ENCODE results near the gene IZUMO2.

Gene IZUMO2

DNA sequence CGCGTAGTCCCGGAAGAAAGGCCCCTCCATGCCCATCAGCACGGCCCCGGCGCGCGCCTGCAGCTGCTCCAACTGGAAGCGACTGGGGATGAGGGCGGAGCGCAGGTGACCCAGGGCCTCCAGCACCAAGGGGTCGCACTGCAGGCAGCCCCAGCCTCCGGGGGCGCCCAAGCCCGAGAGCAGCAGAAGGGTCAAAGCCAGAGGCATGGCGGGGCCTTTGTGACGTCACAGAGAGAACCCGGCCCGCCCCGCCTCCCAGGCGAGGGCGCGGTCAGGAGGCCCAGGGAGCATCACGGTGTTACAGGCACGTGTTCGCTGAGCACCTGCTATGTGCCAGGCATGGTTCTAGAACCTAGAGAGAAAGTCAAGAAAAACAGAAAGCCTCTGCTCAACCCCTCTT is at the start of gene IZUMO2:
Gene IZUMO2, minus strand, starts transcription at position 294 of the 400 bp plus-strand sequence. Its CDS starts 87 bp downstream, at position 207.
- DNase-seq = no peak

- no peak for DNase-seq
These were observed 47.3 kb upstream of the IZUMO2 start for GRCh38 chr19:50210425-50210824.

DNA sequence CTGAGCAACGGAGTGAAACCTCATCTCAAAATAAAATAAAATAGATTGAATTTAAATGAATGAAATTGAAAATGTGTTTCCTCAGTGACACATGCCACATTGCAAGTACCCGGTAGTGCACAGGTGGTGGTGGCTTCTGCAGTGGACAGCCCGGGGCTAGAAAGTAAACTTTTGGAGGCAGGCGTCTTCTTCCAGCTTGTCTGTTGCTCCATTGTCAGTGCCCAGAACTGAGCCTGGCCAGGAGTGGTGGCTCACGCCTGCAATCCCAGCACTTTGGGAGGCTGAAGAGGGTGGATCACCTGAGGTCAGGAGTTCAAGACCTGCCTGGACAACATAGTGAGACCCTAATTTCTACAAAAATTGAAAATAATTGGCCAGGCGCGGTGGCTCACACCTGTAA is 46.0 kb upstream of the IZUMO2 start:
- no peak for DNase-seq

- no peak for DNase-seq
These were observed 44.6 kb upstream of the IZUMO2 start for GRCh38 chr19:50207730-50208129.

DNA sequence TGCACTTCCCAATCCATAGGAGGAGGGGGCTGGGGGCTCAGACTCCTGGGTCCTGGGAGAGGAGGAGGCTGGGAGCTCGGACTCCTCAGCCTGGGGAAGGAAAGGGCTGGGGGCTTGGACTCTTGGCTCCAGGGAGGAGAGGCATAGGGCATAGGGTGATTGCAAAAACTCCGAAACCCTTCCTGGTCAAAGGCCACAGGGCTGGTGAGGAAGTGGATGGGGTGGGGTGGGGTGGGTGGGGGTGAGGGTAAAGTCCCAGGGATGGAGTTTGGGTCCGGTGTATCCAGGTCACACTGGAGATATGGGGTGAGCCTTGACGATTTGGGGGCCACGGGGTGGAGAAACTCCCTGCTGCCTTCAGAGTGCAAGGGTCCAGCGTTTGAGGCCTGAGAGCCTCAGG is 43.1 kb upstream of the IZUMO2 start:
- no peak for DNase-seq

GRCh38 chr19:50205681-50206138 is 42.6 kb upstream of the IZUMO2 start:
- DNase-seq = no peak

GRCh38 chr19:50204811-50205675 is 42.0 kb upstream of the IZUMO2 start:
- no peak for DNase-seq

- DNase-seq = no peak
These were observed 41.0 kb upstream of the IZUMO2 start for GRCh38 chr19:50204081-50204428.

DNA sequence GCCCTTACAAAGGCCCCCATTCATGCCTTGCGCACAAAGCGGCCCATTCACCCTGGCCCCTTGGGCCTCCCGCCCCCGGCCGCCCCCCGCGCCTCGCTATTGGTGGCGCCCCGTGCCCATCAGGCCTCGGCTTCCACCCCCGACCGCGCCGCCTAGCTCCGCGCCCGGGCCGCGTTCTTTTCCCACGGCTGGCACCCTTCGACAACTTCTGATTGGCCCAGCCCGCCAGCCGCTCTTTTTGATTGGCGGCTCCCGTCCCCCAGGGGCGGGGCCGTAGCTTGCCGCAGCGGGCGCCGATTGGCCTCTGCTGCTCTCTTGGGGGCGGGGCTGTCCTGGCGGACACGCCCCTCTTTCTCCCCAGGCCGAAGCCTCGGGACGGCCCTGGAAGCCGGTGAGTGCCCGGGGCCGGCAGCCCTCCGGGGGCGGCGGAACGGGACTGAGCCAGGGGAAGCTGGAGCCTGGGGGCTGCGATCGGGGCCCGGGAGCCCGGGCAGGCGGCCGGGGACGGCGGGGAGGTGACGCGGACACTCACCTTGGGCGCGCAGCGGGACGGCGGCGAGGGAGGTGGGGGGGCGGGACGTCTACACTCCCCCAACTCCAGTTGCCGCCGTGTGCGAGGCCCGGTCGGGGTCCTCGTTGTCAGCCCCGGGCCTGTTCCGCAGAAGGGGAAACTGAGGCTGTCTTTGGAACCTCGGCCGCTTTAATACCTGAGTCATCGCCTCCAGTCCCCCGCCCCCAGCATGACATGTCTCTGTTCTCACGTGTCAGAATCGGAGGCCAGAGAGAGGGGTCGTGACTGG is 40.4 kb upstream of the IZUMO2 start, which contains the start of gene MYH14:
Gene MYH14, plus strand, starts transcription at position 342 of the 800 bp plus-strand sequence. CDS start 6,744 bp downstream, outside the sequence.
- no peak for DNase-seq

DNA sequence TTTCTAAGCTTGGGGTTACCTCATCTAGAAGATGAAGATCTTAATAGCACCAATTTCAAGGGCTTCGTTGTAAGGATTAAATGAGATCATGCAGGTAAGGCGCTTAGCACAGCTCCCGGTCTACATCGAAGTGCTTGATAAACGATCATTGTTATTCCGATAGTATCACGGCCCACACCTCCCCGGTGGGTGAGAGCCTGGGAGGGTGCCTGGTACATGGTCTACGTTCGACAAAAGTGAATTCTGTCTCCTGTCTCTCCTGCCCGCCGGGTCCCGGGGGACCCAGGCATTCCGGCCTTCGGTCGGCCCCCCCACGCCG is 39.8 kb upstream of the IZUMO2 start:
- no peak for DNase-seq

- DNase-seq = no peak
These were observed 39.3 kb upstream of the IZUMO2 start for GRCh38 chr19:50202386-50202785.

GRCh38 chr19:50199259-50199555 is 36.1 kb upstream of the IZUMO2 start:
- DNase-seq = no peak

GRCh38 chr19:50198431-50199258 is 35.6 kb upstream of the IZUMO2 start:
- DNase-seq = no peak

DNA sequence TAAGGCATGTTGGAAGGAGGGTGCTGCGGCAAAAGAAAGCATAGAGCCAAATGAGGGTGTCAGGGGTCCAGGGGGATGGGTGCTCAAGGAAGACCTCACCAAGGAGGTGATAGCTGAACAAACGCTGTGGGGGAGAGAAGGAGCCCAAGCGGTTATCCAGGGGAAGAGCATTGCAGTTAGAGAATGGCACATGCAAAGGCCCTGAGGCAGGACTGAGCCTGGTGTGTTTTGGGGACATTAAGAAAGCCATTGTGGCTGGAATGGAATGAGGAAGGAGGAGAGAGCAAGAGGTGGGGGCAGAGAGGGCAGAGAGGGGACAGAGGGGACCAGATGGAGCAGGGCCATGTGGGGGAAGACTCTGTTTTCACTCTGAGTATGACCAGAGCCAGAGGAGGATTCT is 34.3 kb upstream of the IZUMO2 start:
- DNase-seq = no peak

GRCh38 chr19:50196322-50196932 is 33.3 kb upstream of the IZUMO2 start:
- no peak for DNase-seq

GRCh38 chr19:50195224-50195623 is 32.1 kb upstream of the IZUMO2 start:
- no peak for DNase-seq

- no peak for DNase-seq
These were observed 29.6 kb upstream of the IZUMO2 start for GRCh38 chr19:50192463-50193211.

- no peak for DNase-seq
These were observed 28.1 kb upstream of the IZUMO2 start for GRCh38 chr19:50191216-50191615.

- no peak for DNase-seq
These were observed 27.4 kb upstream of the IZUMO2 start for GRCh38 chr19:50190439-50190891.

DNA sequence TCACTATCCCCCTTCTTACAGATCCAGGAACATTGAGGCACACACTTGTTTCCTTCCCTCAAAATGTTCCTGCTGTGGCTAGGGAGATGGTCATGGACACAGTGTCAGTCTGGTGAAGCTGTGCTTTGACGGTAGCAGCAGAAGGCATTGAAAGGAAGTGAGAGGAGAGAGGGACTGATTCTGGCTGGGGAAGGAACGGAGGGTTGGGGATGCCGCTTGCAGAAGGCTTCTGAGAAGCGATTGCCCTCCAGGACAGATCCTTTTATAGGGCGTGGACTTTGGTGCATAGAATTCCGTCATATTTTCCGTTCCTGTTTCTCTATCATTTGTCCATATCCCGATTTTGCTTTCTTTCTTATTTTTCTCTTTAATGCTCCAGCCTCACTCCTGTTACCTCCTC is 26.2 kb upstream of the IZUMO2 start:
- DNase-seq = no peak

DNA sequence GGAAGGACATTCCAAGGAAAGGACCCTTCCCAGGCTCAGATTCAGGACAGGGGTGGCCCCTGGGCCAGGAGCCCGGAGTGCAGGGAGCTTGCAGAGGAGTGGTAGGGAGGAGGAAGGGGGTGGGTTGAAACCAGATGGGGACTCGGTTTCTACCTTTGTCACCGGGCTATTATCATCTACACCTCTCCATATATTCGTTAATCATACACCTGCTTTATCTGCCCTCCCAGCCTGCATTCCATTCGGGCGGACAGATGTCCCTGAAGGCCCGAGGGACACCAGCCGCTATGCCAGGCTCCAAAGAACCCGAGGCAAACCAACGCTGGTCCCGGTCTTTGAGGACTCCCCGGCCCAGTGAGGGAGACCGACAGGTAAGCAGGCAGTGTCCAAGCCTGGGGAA is 24.9 kb upstream of the IZUMO2 start:
- DNase-seq = no peak

GRCh38 chr19:50184196-50184595 is 21.1 kb upstream of the IZUMO2 start:
- DNase-seq = no peak

All from activated T-cell treated with anti-CD3 and anti-CD28 coated beads for 4 hours (primary cell).